Measurements from ENCODE around the gene GRB7. TPM values are rescaled to one million over a fixed set of nuclear protein-coding genes. Genes with fewer than 3 reads are reported as not detected.
"Not testable (repeated sequence)": the region's sequence is repeated elsewhere in the genome, so short reads cannot be mapped to it uniquely, and the experiment has no call there.

The GRB7 gene
- total RNA-seq, 4 donors from 2014 or later = 49.4 to 114 (median 72.4) TPM

- Histone ChIP-seq H3K27me3 (peaks cover 12% of the 10 kb centered on the region), H3K4me1 (peaks cover 11% of the 10 kb centered on the region), H3K4me3 (no peak overlapping the region), H3K9me3 (no peaks in the 10 kb centered on the region), H3K27ac (no peak overlapping the region), H3K36me3 (no peaks in the 10 kb centered on the region)
- WGBS = 87% methylated on average over 5 of the region's 5 CpGs
- TF ChIP-seq CTCF (IDR thresholded peaks at IDR 0.05) = no peak
- no peak for TF ChIP-seq EP300 (IDR thresholded peaks at IDR 0.05)
- no peak for TF ChIP-seq POLR2A (IDR thresholded peaks at IDR 0.05)
- no peak for DNase-seq (ENCODE audit: low spot score in 2 of 2)
These were observed 21.5 kb downstream of the GRB7 start for GRCh38 chr17:39759204-39759603.

GRCh38 chr17:39761861-39762496 lies 24.2 kb downstream of the GRB7 start:
- no peak for TF ChIP-seq POLR2AphosphoS5 (IDR thresholded peaks at IDR 0.05)
- no peak for TF ChIP-seq CTCF (IDR thresholded peaks at IDR 0.05)
- no peak for TF ChIP-seq EP300 (IDR thresholded peaks at IDR 0.05)
- TF ChIP-seq POLR2A (IDR thresholded peaks at IDR 0.05) = no peak
- peaks cover 20% of the 10 kb centered on the region for H3K27me3 ChIP-seq

GRCh38 chr17:39763051-39763820 lies 25.5 kb downstream of the GRB7 start:
- no peaks in the 10 kb centered on the region for H3K9me3 ChIP-seq
- WGBS = 74% methylated on average over 5 of the region's 5 CpGs
- no peaks in the 10 kb centered on the region for H3K4me1 ChIP-seq
- H3K27ac ChIP-seq = no peak overlapping the region
- no peaks in the 10 kb centered on the region for H3K36me3 ChIP-seq
- TF ChIP-seq CTCF (IDR thresholded peaks at IDR 0.05) (no peak), EP300 (IDR thresholded peaks at IDR 0.05) (no peak), POLR2AphosphoS5 (IDR thresholded peaks at IDR 0.05) (no peak), POLR2A (IDR thresholded peaks at IDR 0.05) (no peak)
- peaks cover 20% of the 10 kb centered on the region for H3K27me3 ChIP-seq
- no peak overlapping the region for H3K4me3 ChIP-seq
- no peak for DNase-seq (ENCODE audit: low spot score in 2 of 2)

More at GRCh38 chr17:39761861-39762496, 24.2 kb downstream of the GRB7 start:
- no peaks in the 10 kb centered on the region for H3K4me1 ChIP-seq
- H3K27ac ChIP-seq = no peak overlapping the region
- WGBS = 95% methylated on average over 10 of the region's 10 CpGs
- no peaks in the 10 kb centered on the region for H3K36me3 ChIP-seq
- DNase-seq (ENCODE audit: low spot score in 2 of 2) = no peak
- H3K9me3 ChIP-seq = no peaks in the 10 kb centered on the region
- no peak overlapping the region for H3K4me3 ChIP-seq

- WGBS = 76% methylated on average over 3 of the region's 3 CpGs
- H3K27ac ChIP-seq; H3K4me3 ChIP-seq; H3K4me1 ChIP-seq; H3K36me3 ChIP-seq; DNase-seq (ENCODE audit: low spot score in 2 of 2); H3K9me3 ChIP-seq: not testable (repeated sequence)
- peaks cover 20% of the 10 kb centered on the region for H3K27me3 ChIP-seq
These were observed 26.4 kb downstream of the GRB7 start for GRCh38 chr17:39764171-39764570.

- Histone ChIP-seq H3K4me1 (peaks cover 7% of the 10 kb centered on the region), H3K27ac (no peak overlapping the region), H3K9me3 (no peaks in the 10 kb centered on the region), H3K27me3 (peaks cover 20% of the 10 kb centered on the region), H3K4me3 (no peak overlapping the region), H3K36me3 (no peaks in the 10 kb centered on the region)
- DNase-seq (ENCODE audit: low spot score in 2 of 2) = no peak
- no peak for TF ChIP-seq POLR2AphosphoS5 (IDR thresholded peaks at IDR 0.05)
- TF ChIP-seq POLR2A (IDR thresholded peaks at IDR 0.05) = no peak
- no peak for TF ChIP-seq EP300 (IDR thresholded peaks at IDR 0.05)
- TF ChIP-seq CTCF (IDR thresholded peaks at IDR 0.05) = no peak
- WGBS = 64% methylated on average over 3 of the region's 3 CpGs
These were observed 27.4 kb downstream of the GRB7 start for GRCh38 chr17:39765175-39765574.
